Measurements from ENCODE around the gene CD19.
"Not testable (repeated sequence)": the region's sequence is repeated elsewhere in the genome, so short reads cannot be mapped to it uniquely, and the experiment has no call there.

- not testable (repeated sequence) for TF ChIP-seq HDGF (IDR thresholded peaks at IDR 0.05); SUZ12 (IDR thresholded peaks at IDR 0.05; ENCODE audit: unreplicated experiment); POLR2A (IDR thresholded peaks at IDR 0.05; ENCODE audit: low read depth, low read length); EP300 (IDR thresholded peaks at IDR 0.05; ENCODE audit: borderline replicate concordance in 1 of 2, control insufficient read depth in 1 of 2, low read depth in 2 of 2, low read length in 2 of 2); ZNF274 (IDR thresholded peaks at IDR 0.05; ENCODE audit: insufficient read depth, insufficient read length)
- TF ChIP-seq, protein P1, sequence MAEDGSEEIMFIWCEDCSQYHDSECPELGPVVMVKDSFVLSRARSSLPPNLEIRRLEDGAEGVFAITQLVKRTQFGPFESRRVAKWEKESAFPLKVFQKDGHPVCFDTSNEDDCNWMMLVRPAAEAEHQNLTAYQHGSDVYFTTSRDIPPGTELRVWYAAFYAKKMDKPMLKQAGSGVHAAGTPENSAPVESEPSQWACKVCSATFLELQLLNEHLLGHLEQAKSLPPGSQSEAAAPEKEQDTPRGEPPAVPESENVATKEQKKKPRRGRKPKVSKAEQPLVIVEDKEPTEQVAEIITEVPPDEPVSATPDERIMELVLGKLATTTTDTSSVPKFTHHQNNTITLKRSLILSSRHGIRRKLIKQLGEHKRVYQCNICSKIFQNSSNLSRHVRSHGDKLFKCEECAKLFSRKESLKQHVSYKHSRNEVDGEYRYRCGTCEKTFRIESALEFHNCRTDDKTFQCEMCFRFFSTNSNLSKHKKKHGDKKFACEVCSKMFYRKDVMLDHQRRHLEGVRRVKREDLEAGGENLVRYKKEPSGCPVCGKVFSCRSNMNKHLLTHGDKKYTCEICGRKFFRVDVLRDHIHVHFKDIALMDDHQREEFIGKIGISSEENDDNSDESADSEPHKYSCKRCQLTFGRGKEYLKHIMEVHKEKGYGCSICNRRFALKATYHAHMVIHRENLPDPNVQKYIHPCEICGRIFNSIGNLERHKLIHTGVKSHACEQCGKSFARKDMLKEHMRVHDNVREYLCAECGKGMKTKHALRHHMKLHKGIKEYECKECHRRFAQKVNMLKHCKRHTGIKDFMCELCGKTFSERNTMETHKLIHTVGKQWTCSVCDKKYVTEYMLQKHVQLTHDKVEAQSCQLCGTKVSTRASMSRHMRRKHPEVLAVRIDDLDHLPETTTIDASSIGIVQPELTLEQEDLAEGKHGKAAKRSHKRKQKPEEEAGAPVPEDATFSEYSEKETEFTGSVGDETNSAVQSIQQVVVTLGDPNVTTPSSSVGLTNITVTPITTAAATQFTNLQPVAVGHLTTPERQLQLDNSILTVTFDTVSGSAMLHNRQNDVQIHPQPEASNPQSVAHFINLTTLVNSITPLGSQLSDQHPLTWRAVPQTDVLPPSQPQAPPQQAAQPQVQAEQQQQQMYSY (CRISPR knock-in tag; IDR thresholded peaks at IDR 0.05): not testable (repeated sequence)
Measured at GRCh38 chr16:28939825-28940224, 8.1 kb downstream of the CD19 start.

All from GM12878 (cell line).